GM12878 (cell line): ENCODE data around the gene OXA1L. TPM values are rescaled to one million over a fixed set of nuclear protein-coding genes. Genes with fewer than 3 reads are reported as not detected.

Experiments
- BCL11A ChIP-seq: IDR thresholded peaks from 2 replicates; pipeline ENCODE4 v1.6.1; 2011; ENCODE audit warnings: low read depth, low read length
- CHD2 ChIP-seq: IDR thresholded peaks from 2 replicates; pipeline ENCODE4 v1.6.1; 2011; ENCODE audit warnings: low read depth, low read length, improper control_type of control experiment, borderline replicate concordance
- CREM ChIP-seq: IDR thresholded peaks from 2 replicates; pipeline ENCODE4 v1.6.1; 2014; ENCODE audit warnings: antibody characterized with exemption, low read depth
- E2F8 ChIP-seq: fragments of 450-650 bp; IDR thresholded peaks from 2 replicates; pipeline ENCODE4 v1.6.1; 2018; ENCODE audit warnings: mild to moderate bottlenecking, low read depth, moderate library complexity; ENCODE audit not compliant: partially characterized antibody
- FOS ChIP-seq: IDR thresholded peaks from 3 replicates; pipeline ENCODE4 v1.6.1; 2011; ENCODE audit warnings: borderline replicate concordance; ENCODE audit not compliant: insufficient read length; ENCODE audit errors: extremely low read depth
- FOXM1 ChIP-seq: IDR thresholded peaks from 2 replicates; pipeline ENCODE4 v1.6.1; 2012; ENCODE audit warnings: low read depth, mild to moderate bottlenecking, inconsistent platforms, low read length, moderate library complexity
- MTA2 ChIP-seq: fragments of 450-650 bp; IDR thresholded peaks from 2 replicates; pipeline ENCODE4 v1.6.1; 2016; ENCODE audit warnings: low read depth, mild to moderate bottlenecking, moderate library complexity
- MXI1 ChIP-seq: fragments of 150-350 bp; IDR thresholded peaks from 2 replicates; pipeline ENCODE4 v1.6.1; 2011; ENCODE audit warnings: low read depth, mild to moderate bottlenecking, inconsistent platforms, low read length, improper control_type of control experiment
- MYB ChIP-seq: fragments of 150-350 bp; IDR thresholded peaks from 2 replicates; pipeline ENCODE4 v1.6.1; 2014; ENCODE audit warnings: mild to moderate bottlenecking, low read depth, low read length, borderline replicate concordance
- NBN ChIP-seq: fragments of 450-650 bp; IDR thresholded peaks from 2 replicates; pipeline ENCODE4 v1.6.1; 2016
- NR2C1 ChIP-seq: fragments of 450-650 bp; IDR thresholded peaks from 2 replicates; pipeline ENCODE4 v1.6.1; 2017; ENCODE audit warnings: antibody characterized with exemption, mild to moderate bottlenecking, moderate library complexity
- PAX8 ChIP-seq: fragments of 450-650 bp; IDR thresholded peaks from 2 replicates; pipeline ENCODE4 v1.6.1; 2017; ENCODE audit warnings: mild to moderate bottlenecking, moderate library complexity
- PKNOX1 ChIP-seq: fragments of 450-650 bp; IDR thresholded peaks from 2 replicates; pipeline ENCODE4 v1.6.1; 2016; ENCODE audit warnings: mild to moderate bottlenecking
- POLR2AphosphoS2 ChIP-seq: IDR thresholded peaks from 2 replicates; pipeline ENCODE4 v1.6.1; 2011; ENCODE audit warnings: low read depth, mild to moderate bottlenecking, low read length, improper control_type of control experiment, moderate library complexity
- RELA ChIP-seq: fragments of 450-650 bp; IDR thresholded peaks from 2 replicates; pipeline ENCODE4 v1.8.0; 2014; ENCODE audit warnings: borderline replicate concordance; ENCODE audit not compliant: partially characterized antibody
- RELB ChIP-seq: fragments of 450-650 bp; IDR thresholded peaks from 2 replicates; pipeline ENCODE4 v1.6.1; 2017; ENCODE audit warnings: low read depth, mild to moderate bottlenecking, moderate library complexity
- SIX5 ChIP-seq: IDR thresholded peaks from 2 replicates; pipeline ENCODE4 v1.6.1; 2011; ENCODE audit warnings: mild to moderate bottlenecking, low read depth, low read length, moderate library complexity; ENCODE audit not compliant: severe bottlenecking
- SMARCA5 ChIP-seq: fragments of 450-650 bp; IDR thresholded peaks from 2 replicates; pipeline ENCODE4 v1.6.1; 2017; ENCODE audit warnings: mild to moderate bottlenecking
- STAT3 ChIP-seq: IDR thresholded peaks from 2 replicates; pipeline ENCODE4 v1.6.1; 2011; ENCODE audit warnings: low read depth, low read length, improper control_type of control experiment
- TCF3 ChIP-seq: IDR thresholded peaks from 2 replicates; pipeline ENCODE4 v1.6.1; 2012; ENCODE audit warnings: low read depth, mild to moderate bottlenecking, low read length, borderline replicate concordance; ENCODE audit not compliant: insufficient read depth
- TCF7 ChIP-seq: IDR thresholded peaks from 2 replicates; pipeline ENCODE4 v1.6.1; 2014; ENCODE audit warnings: antibody characterized with exemption, borderline replicate concordance
- YBX1 ChIP-seq: fragments of 450-650 bp; IDR thresholded peaks from 2 replicates; pipeline ENCODE4 v1.6.1; 2016; ENCODE audit warnings: antibody characterized with exemption
- ZNF217 ChIP-seq: fragments of 450-650 bp; IDR thresholded peaks from 2 replicates; pipeline ENCODE4 v1.6.1; 2017; ENCODE audit warnings: antibody characterized with exemption, mild to moderate bottlenecking
- ZNF384 ChIP-seq: IDR thresholded peaks from 2 replicates; pipeline ENCODE4 v1.6.1; 2012; ENCODE audit warnings: low read depth, mild to moderate bottlenecking, low read length, improper control_type of control experiment, borderline replicate concordance
- ZSCAN29 ChIP-seq: fragments of 450-650 bp; IDR thresholded peaks from 2 replicates; pipeline ENCODE4 v1.6.1; 2017; ENCODE audit warnings: mild to moderate bottlenecking, moderate library complexity
- polyA plus RNA-seq, 11 experiments: library from polyadenylated mRNA; depleted of rRNA in 4 of 11; unstranded in 6 of 11; stranded (reverse) in 5 of 11; fragments of >200 nt; fragmentation: Nextera tagmentation in 4 of 11; fragmentation: Illumina TruSeq in 1 of 11; extraction: Ambion mirVana in 4 of 11; extraction: Trizol in 1 of 11; gene quantifications; 1 replicate in 1 of 11; 2 replicates in 10 of 11; pipeline versions ENCODE4 v1.2.1 to v1.2.3, GENCODE V29; 2011 to 2016; ENCODE audit warnings: inconsistent platforms in 2 of 11, missing spikeins in 2 of 11, low read depth in 1 of 11
- total RNA-seq, 4 experiments: library from RNA; depleted of rRNA in 3 of 4; stranded (reverse); fragments of >200 nt in 3 of 4; fragmentation: Illumina TruSeq in 1 of 4; extraction: Trizol in 1 of 4; gene quantifications; 2 replicates each; pipeline versions ENCODE4 v1.2.1 to v1.2.3, GENCODE V29; 2013 to 2021

Gene OXA1L
- total and polyA plus RNA-seq, 10 of the 15 experiments (the other 5 are each of a cell fraction or from before 2014, with no cell fraction given): 105 to 289 (median 146) TPM

- peak; percentile 85 for TF ChIP-seq ZNF384
- no peak for TF ChIP-seq TCF3
- TF ChIP-seq NBN: peak; percentile 94
- no peak for TF ChIP-seq STAT3
- TF ChIP-seq BCL11A: 0 out of 2 replicates have a peak, but pooled peaks have one; percentile 22
- TF ChIP-seq TCF7: peak; percentile 23
- no peak for TF ChIP-seq NR2C1
- TF ChIP-seq RELA: no peak
- TF ChIP-seq RELB: peak; percentile 83
- TF ChIP-seq CREM: peak; percentile 63; the same call in 1 of the 2 replicates
- peak; percentile 78 for TF ChIP-seq FOXM1
- TF ChIP-seq CHD2: no peak
- no peak for TF ChIP-seq SIX5
- TF ChIP-seq MTA2: peak; percentile 63; the same call in 1 of the 2 replicates
- TF ChIP-seq POLR2AphosphoS2: no peak
- 0 out of 2 replicates have a peak, but pooled peaks have one; percentile 29 for TF ChIP-seq PAX8
- TF ChIP-seq ZSCAN29: no peak
- no peak for TF ChIP-seq PKNOX1
- TF ChIP-seq FOS: no peak
- no peak for TF ChIP-seq MYB
- no peak for TF ChIP-seq YBX1
- no peak for TF ChIP-seq MXI1
- TF ChIP-seq E2F8: no peak
- peak; percentile 96 for TF ChIP-seq ZNF217
- peak; percentile 91 for TF ChIP-seq SMARCA5
Measured at GRCh38 chr14:22802860-22803686, 36.6 kb downstream of the OXA1L start (continued).
